PC-3 (cell line): ENCODE results near the gene VTI1B. TPM values are rescaled to one million over a fixed set of nuclear protein-coding genes. Genes with fewer than 3 reads are reported as not detected.

ENCODE experiments used
- ATAC-seq: fragments of 200-7000 bp; cut with Tn5 transposase; 2 replicates; pipeline ENCODE4 v1.9.1; 2020; ENCODE audit warnings: mild to moderate bottlenecking, moderate library complexity
- BruUV-seq: library from RNA; stranded (reverse); fragments of 400-500 nt; replicated peaks from 2 replicates; lab custom pipeline; 2021; lab: Mats Ljungman, UMichigan
- CTCF ChIA-PET: fragments of 300-600 bp; sonication (Branson Sonifier 250); formaldehyde crosslinking; loops from one replicate; lab custom pipeline; 2022; ENCODE audit warnings: antibody characterized with exemption; lab: Charles Lee
- POLR2A ChIA-PET: fragments of 300-600 bp; sonication (Branson Sonifier 250); formaldehyde crosslinking; loops from one replicate; lab custom pipeline; 2022; ENCODE audit warnings: antibody characterized with exemption; ENCODE audit not compliant: unreplicated experiment; lab: Charles Lee
- DNase-seq: peaks from one replicate; pipeline ENCODE4 v3.0.0-alpha.2; 2015
- H2AFZ ChIP-seq: fragments of 300-600 bp; sonication (generic); 2 replicates; pipeline ENCODE4 v1.6.0; 2016; ENCODE audit warnings: antibody characterized with exemption, low read length
- H3F3A ChIP-seq: fragments of 300-600 bp; sonication (generic); one replicate; pipeline ENCODE4 v1.6.0; 2017; ENCODE audit warnings: antibody characterized with exemption, low read length, control low read depth, mild to moderate bottlenecking; ENCODE audit not compliant: unreplicated experiment
- H3K27ac ChIP-seq: fragments of 300-600 bp; sonication (generic); 2 replicates; pipeline ENCODE4 v1.5.1; 2016; ENCODE audit warnings: mild to moderate bottlenecking, low read length
- H3K27me3 ChIP-seq: fragments of 300-600 bp; sonication (generic); 2 replicates; pipeline ENCODE4 v1.6.1; 2016; ENCODE audit warnings: low read length, mixed read lengths
- H3K36me3 ChIP-seq: fragments of 300-600 bp; sonication (generic); 2 replicates; pipeline ENCODE4 v1.6.1; 2016; ENCODE audit warnings: low read depth, mixed run types, low read length, mixed read lengths
- H3K4me1 ChIP-seq: fragments of 300-600 bp; sonication (generic); 2 replicates; pipeline ENCODE4 v1.5.1; 2016; ENCODE audit warnings: low read length; ENCODE audit not compliant: insufficient read depth
- H3K4me2 ChIP-seq: fragments of 300-600 bp; sonication (generic); 2 replicates; pipeline ENCODE4 v1.6.0; 2016; ENCODE audit warnings: low read length
- H3K4me3 ChIP-seq: fragments of 300-600 bp; sonication (generic); 2 replicates; pipeline ENCODE4 v1.5.1; 2016; ENCODE audit warnings: mild to moderate bottlenecking, low read length, mixed read lengths
- H3K79me2 ChIP-seq: fragments of 300-600 bp; sonication (generic); 2 replicates; pipeline ENCODE4 v1.6.1; 2017; ENCODE audit warnings: low read length, mixed read lengths
- H3K9ac ChIP-seq: fragments of 300-600 bp; sonication (generic); 2 replicates; pipeline ENCODE4 v1.6.0; 2016; ENCODE audit warnings: mild to moderate bottlenecking, low read length
- H3K9me2 ChIP-seq: fragments of 300-600 bp; sonication (generic); replicated peaks from 2 replicates; pipeline ENCODE4 v1.6.1; 2016; ENCODE audit warnings: mixed run types, low read length, mixed read lengths
- H3K9me3 ChIP-seq: fragments of 300-600 bp; sonication (generic); 2 replicates; pipeline ENCODE4 v1.6.1; 2016; ENCODE audit warnings: low read length, mixed read lengths
- H4K20me1 ChIP-seq: fragments of 300-600 bp; sonication (generic); 2 replicates; pipeline ENCODE4 v1.6.1; 2016; ENCODE audit warnings: low read length, mixed read lengths
- CTCF ChIP-seq: fragments of 300-600 bp; sonication (generic); conservative IDR thresholded peaks from 2 replicates; pipeline ENCODE4 v1.5.1; 2017; ENCODE audit warnings: antibody characterized with exemption, low read depth, mild to moderate bottlenecking, low read length
- EZH2 ChIP-seq: fragments of 300-600 bp; sonication (generic); IDR thresholded peaks from one replicate; pipeline ENCODE4 v1.6.1; 2017; ENCODE audit warnings: antibody characterized with exemption, mild to moderate bottlenecking, low read length; ENCODE audit not compliant: unreplicated experiment
- EZH2phosphoT487 ChIP-seq: fragments of 300-600 bp; sonication (generic); IDR thresholded peaks from 2 replicates; pipeline ENCODE4 v1.6.1; 2018; ENCODE audit warnings: mild to moderate bottlenecking, antibody characterized with exemption, low read length, borderline replicate concordance
- intact Hi-C: fragments of 100-400 bp; cut with micrococcal nuclease; formaldehyde crosslinking; loops from 2 replicates; pipeline ENCODE4 v1.9.0; 2023
- total RNA-seq: library from RNA; depleted of rRNA; stranded (reverse); fragments of >200 nt; gene quantifications from 2 replicates; pipeline ENCODE4 v1.2.3, GENCODE V29; 2014

Gene VTI1B
- total RNA-seq, 1 experiment from 2014 or later, result 93.8 TPM

DNA sequence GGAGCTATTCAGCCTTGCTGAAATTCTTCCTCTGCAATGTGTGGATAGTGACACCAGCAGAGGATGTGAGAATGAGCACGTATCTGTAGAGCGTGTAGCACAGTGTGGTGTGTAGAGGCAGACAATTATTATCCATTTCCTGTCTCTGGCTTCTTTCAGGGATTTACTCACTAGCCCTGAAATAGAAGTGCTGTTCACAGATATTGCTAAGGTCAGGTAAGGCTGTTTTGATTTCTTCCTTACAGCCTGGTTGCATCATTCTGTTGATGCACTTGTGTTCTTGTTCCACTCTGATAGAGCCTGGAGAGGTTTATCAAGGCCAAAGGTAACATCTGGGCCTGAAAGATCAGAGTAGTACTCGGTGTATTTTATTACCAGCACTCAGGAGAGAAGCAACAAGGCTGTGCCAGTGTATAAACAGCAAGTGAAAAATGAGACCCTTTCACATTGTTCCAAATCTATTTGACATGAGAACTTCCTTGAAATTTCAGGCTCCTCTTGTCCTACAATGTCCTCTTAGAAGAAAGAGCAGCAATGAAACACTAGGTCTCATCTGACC is 38.0 kb downstream of the VTI1B start:
- CTCF ChIA-PET, result interaction anchor here (0.6 to 1.0 kb wide), 2 partner anchors 30 to 282 kb away, joined by 3 to 5 read pairs; no protein-coding TSS in a partner anchor
- Histone ChIP-seq H3K9me2 (no peaks in the 10 kb centered on the region), H2AFZ (no peak overlapping the region), H3K79me2 (no peaks in the 10 kb centered on the region), H3K4me1 (no peaks in the 10 kb centered on the region), H3F3A (no peaks in the 10 kb centered on the region), H3K9ac (no peak overlapping the region), H3K27me3 (no peaks in the 10 kb centered on the region), H3K36me3 (no peaks in the 10 kb centered on the region), H3K27ac (no peak overlapping the region), H3K9me3 (no peaks in the 10 kb centered on the region), H3K4me3 (no peak overlapping the region), H3K4me2 (no peak overlapping the region), H4K20me1 (no peaks in the 10 kb centered on the region)
- intact Hi-C loops, result no loop called here
- ATAC-seq (peak; percentile 79), DNase-seq (no peak)
- POLR2A ChIA-PET, result interaction anchor here (1.2 kb wide), 1 partner anchor 14 kb away, joined by 7 read pairs; no protein-coding TSS in a partner anchor
- TF ChIP-seq EZH2 (no peak), CTCF (no peak), EZH2phosphoT487 (no peak)
- no TSS peak for BruUV-seq

DNA sequence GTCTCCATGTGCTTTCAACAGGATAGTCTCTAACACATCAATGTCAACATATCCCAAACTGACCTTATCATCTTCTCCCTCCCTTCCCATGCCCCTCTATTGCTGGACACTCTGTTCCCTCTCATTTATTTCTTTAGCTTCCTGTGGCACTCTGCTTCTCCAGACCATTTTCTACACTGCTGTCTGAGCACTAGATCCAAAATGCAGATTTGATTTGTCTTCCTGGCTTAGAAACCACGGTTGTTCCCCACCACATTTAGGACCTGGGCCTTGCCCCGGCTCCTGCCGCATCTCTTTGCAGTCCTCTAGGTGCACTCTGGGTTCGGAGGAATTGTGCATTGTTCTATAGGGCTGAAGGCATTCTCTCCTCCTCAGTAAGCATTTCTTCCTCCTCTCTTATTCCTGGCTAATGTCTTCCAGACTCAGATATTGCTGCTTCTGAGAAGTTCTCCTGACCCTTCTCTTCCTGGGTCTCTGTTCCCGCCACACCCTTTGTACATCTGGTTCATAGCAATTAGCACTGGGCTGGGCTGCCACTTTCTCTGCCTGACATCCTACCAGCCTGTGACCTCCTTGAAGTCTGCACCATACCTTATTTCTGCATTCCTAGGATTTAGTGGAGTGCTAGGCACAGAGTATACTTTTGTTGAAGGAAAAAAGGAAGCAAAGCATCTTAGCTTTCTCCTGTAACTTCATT is 40.8 kb downstream of the VTI1B start:
- Histone ChIP-seq H4K20me1 (no peaks in the 10 kb centered on the region), H3K9me2 (no peaks in the 10 kb centered on the region), H3K27me3 (no peaks in the 10 kb centered on the region), H3K36me3 (no peaks in the 10 kb centered on the region), H3K9ac (no peak overlapping the region), H3K9me3 (no peaks in the 10 kb centered on the region), H3K4me2 (no peak overlapping the region), H3K79me2 (no peaks in the 10 kb centered on the region), H3K4me3 (no peak overlapping the region), H3K4me1 (no peaks in the 10 kb centered on the region), H2AFZ (no peak overlapping the region), H3F3A (no peaks in the 10 kb centered on the region), H3K27ac (no peak overlapping the region)
- BruUV-seq, result no TSS peak
- POLR2A ChIA-PET, result no interaction called here
- intact Hi-C loops, result no loop called here
- ATAC-seq (no peak), DNase-seq (no peak)
- CTCF ChIA-PET, result no interaction called here
- TF ChIP-seq CTCF, result no peak
- TF ChIP-seq EZH2phosphoT487, result no peak
- TF ChIP-seq EZH2, result no peak

- TF ChIP-seq CTCF (no peak), EZH2 (no peak), EZH2phosphoT487 (no peak)
- Histone ChIP-seq H3K4me1 (no peaks in the 10 kb centered on the region), H3K27ac (no peak overlapping the region), H3K27me3 (no peaks in the 10 kb centered on the region), H3K79me2 (no peaks in the 10 kb centered on the region), H3K36me3 (no peaks in the 10 kb centered on the region), H4K20me1 (no peaks in the 10 kb centered on the region), H2AFZ (no peak overlapping the region), H3K4me2 (no peak overlapping the region), H3K4me3 (no peak overlapping the region), H3F3A (no peaks in the 10 kb centered on the region), H3K9me3 (no peaks in the 10 kb centered on the region), H3K9ac (no peak overlapping the region), H3K9me2 (no peaks in the 10 kb centered on the region)
- POLR2A ChIA-PET, result interaction anchor here (0.6 kb wide), 1 partner anchor 111 kb away, joined by 3 read pairs; no protein-coding TSS in a partner anchor
- intact Hi-C loops, result no loop called here
- no peak for ATAC-seq
- DNase-seq, result no peak
- no TSS peak for BruUV-seq
- CTCF ChIA-PET, result interaction anchor here (0.6 kb wide), 1 partner anchor 12 kb away, joined by 3 read pairs; no protein-coding TSS in a partner anchor
Measured at GRCh38 chr14:67630938-67631337, 43.5 kb downstream of the VTI1B start.
